ENCODE results near the gene LAMC2. TPM values are rescaled to one million over a fixed set of nuclear protein-coding genes. Genes with fewer than 3 reads are reported as not detected.
A peak's percentile ranks its signal among the peaks of the same experiment; 100 is the strongest.

The LAMC2 gene
- total and polyA plus RNA-seq, 7 experiments from 2014 or later = 0.51 TPM; not detected in 6

DNA sequence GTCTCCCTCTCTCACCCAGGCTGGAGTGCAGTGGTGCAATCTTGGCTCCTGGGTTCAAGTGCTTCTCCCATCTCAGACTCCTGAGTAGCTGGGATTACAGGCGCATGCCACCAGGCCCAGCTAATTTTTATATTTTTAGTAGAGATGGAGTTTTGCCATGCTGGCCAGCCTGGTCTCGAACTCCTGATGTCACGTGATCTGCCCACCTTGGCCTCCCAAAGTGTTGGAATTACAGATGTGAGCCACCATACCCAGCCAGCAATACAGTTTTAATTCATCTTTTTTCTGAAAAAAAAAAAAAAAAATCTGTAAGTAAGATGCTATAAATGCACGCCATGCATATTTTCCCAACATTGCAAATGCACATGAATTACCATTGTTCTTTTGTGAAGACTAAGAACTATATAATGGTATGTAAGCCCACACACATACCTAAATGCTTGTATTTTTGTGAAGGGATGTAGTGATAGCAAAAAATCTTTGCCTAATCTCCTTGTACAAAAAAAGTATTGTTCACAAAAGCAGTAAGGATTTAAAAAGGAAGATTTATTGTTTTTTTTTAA, 8.0 kb downstream of the LAMC2 start:
- DNase-seq = no peak
- Mint-ChIP-seq H3K36me3 (peaks cover 0 to 3% (median 0%) of the 10 kb centered on the region in 5 donors), H3K4me1 (peaks cover 7 to 23% (median 15%) of the 10 kb centered on the region in 7 donors), H3K27ac (no peak overlapping the region), H3K4me3 (no peak overlapping the region), H3K9me3 (no peaks in the 10 kb centered on the region), H3K27me3 (peaks cover 0 to 37% (median 9%) of the 10 kb centered on the region in 5 donors)
- intact Hi-C loops (cut with micrococcal nuclease) = loop anchor here in 1 of 2 donors (2.0 kb wide), 1 partner anchor 25 kb away; no protein-coding TSS in a partner anchor
- no peak overlapping the region for H3K4me3 ChIP-seq (ENCODE audit: low read length)
- POLR2A ChIA-PET = no interaction called here
- no peaks in the 10 kb centered on the region for H3K27me3 ChIP-seq (ENCODE audit: control insufficient read depth in 2 of 2, insufficient read depth in 2 of 2, low read length in 2 of 2)
- H3K9me3 ChIP-seq (ENCODE audit: control insufficient read depth in 2 of 3, low read length in 3 of 3) = no peaks in the 10 kb centered on the region
- H3K27ac ChIP-seq (ENCODE audit: low read depth, low read length) = no peak overlapping the region
- CTCF ChIA-PET = no interaction called here
- no peaks in the 10 kb centered on the region for H3K36me3 ChIP-seq (ENCODE audit: control insufficient read depth in 2 of 3, insufficient read depth in 3 of 3, low read length in 3 of 3)
- H3K4me1 ChIP-seq (ENCODE audit: control insufficient read depth in 2 of 2, insufficient read depth in 2 of 2, low read length in 2 of 2) = peaks cover 0 to 12% of the 10 kb centered on the region in 2 donors
- no peak for ATAC-seq

DNA sequence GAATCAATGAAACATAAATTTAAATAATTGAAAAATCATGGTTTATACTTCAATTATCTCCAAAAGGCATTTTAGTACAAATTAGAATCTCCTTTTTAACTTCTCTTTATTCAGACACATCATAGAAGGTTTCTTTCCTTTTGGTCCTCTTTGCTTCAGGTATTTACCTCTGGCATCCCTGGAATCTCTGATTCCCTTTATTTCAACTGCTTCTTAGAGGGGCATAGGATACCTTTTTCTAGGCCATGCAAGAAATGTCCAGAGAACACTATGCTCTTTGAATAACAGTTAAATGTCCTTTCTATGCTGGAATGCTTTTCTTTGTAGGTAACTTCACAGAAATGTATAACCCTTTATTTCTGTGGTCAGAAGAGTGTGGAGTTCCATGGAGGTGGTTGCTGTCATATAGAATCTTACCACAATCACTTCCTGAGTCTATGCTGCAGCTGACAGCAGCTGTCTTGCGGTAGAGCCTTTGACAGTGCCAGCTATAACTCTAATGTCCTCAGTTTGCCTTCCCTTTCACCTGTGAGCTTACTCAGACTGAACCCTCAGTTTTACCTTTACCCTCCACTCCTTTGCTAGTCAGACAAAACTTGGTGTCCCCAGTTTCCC, 8.6 kb downstream of the LAMC2 start:
- DNase-seq (peak in 7 of 9 donors; percentile 20 to 38 (median 27)), ATAC-seq (peak; percentile 75)
- H3K36me3 ChIP-seq (ENCODE audit: control insufficient read depth in 2 of 3, insufficient read depth in 3 of 3, low read length in 3 of 3) = no peaks in the 10 kb centered on the region
- H3K27me3 Mint-ChIP-seq = peaks cover 0 to 34% (median 9%) of the 10 kb centered on the region in 5 donors
- peaks cover 0 to 6% (median 0%) of the 10 kb centered on the region in 5 donors for H3K36me3 Mint-ChIP-seq
- no peaks in the 10 kb centered on the region for H3K9me3 Mint-ChIP-seq
- ChIA-PET POLR2A (no interaction called here), CTCF (no interaction called here)
- H3K4me1 ChIP-seq (ENCODE audit: control insufficient read depth in 2 of 2, insufficient read depth in 2 of 2, low read length in 2 of 2) = peaks cover 0 to 12% of the 10 kb centered on the region in 2 donors
- H3K27me3 ChIP-seq (ENCODE audit: control insufficient read depth in 2 of 2, insufficient read depth in 2 of 2, low read length in 2 of 2) = no peaks in the 10 kb centered on the region
- peak overlapping the region in 5 of 9 donors; percentile 3 to 53 (median 27) for H3K27ac Mint-ChIP-seq
- intact Hi-C loops (cut with micrococcal nuclease) = loop anchor here in 1 of 2 donors (2.0 kb wide), 1 partner anchor 24 kb away; no protein-coding TSS in a partner anchor
- H3K4me3 Mint-ChIP-seq = peak overlapping the region in 9 of 10 donors; percentile 5 to 78 (median 52)
- H3K9me3 ChIP-seq (ENCODE audit: control insufficient read depth in 2 of 3, low read length in 3 of 3) = no peaks in the 10 kb centered on the region
- no peak overlapping the region for H3K27ac ChIP-seq (ENCODE audit: low read depth, low read length)
- peaks cover 7 to 23% (median 15%) of the 10 kb centered on the region in 7 donors for H3K4me1 Mint-ChIP-seq
- H3K4me3 ChIP-seq (ENCODE audit: low read length) = no peak overlapping the region

DNA sequence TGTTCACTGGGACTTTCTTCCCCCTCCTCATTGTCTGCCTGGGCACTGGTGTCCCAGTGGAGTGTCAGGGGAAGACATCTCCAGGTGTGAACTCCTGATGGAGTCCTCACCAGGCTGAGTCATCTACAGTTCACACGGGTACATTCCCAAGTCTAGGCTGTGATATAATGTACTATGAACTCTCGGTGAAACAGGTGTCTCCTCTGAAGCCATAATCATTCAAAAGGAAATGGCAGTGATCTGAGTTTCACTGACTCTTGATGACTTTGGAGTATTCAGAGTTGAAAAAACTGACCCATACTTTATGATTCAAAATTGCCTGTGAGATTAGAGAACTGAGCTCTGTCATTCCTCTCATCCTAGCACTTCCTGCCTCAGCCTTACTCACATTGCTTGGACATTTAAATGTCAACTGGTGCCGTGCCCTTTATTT, 9.1 kb downstream of the LAMC2 start:
- H3K4me3 ChIP-seq (ENCODE audit: low read length) = no peak overlapping the region
- Mint-ChIP-seq H3K9me3 (no peaks in the 10 kb centered on the region), H3K27ac (peak overlapping the region in 5 of 9 donors; percentile 8 to 53 (median 27)), H3K4me1 (peaks cover 7 to 23% (median 15%) of the 10 kb centered on the region in 7 donors), H3K27me3 (peaks cover 0 to 33% (median 9%) of the 10 kb centered on the region in 5 donors), H3K36me3 (peaks cover 0 to 7% (median 0%) of the 10 kb centered on the region in 5 donors), H3K4me3 (peak overlapping the region; percentile 5 to 78 (median 49))
- intact Hi-C loops (cut with micrococcal nuclease) = loop anchor here in 1 of 2 donors (2.0 kb wide), 1 partner anchor 24 kb away; no protein-coding TSS in a partner anchor
- no peaks in the 10 kb centered on the region for H3K27me3 ChIP-seq (ENCODE audit: control insufficient read depth in 2 of 2, insufficient read depth in 2 of 2, low read length in 2 of 2)
- no peaks in the 10 kb centered on the region for H3K9me3 ChIP-seq (ENCODE audit: control insufficient read depth in 2 of 3, low read length in 3 of 3)
- CTCF ChIA-PET = no interaction called here
- POLR2A ChIA-PET = no interaction called here
- no peak for DNase-seq
- no peaks in the 10 kb centered on the region for H3K36me3 ChIP-seq (ENCODE audit: control insufficient read depth in 2 of 3, insufficient read depth in 3 of 3, low read length in 3 of 3)
- peak; percentile 14 for ATAC-seq
- peaks cover 0 to 12% of the 10 kb centered on the region in 2 donors for H3K4me1 ChIP-seq (ENCODE audit: control insufficient read depth in 2 of 2, insufficient read depth in 2 of 2, low read length in 2 of 2)
- no peak overlapping the region for H3K27ac ChIP-seq (ENCODE audit: low read depth, low read length)

DNA sequence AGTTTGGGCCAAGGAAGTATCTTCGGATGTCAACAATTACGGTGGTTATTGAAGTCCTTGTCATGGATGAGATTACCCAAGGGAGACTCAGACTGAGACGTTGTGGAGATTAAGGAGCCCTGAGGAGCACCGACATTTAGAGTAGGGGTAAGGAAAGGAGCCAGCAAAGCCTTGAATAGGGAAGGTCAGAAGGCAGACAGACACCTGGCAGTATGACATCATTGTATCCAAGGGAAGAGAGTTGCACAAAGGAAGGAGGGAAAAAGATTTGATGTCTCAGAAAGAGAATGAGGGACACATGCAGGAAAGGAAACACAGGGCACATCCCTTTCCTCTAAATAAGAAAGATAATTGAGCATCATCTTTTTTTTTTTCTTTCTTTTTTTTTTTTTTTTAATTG, 11.7 kb downstream of the LAMC2 start:
- ChIA-PET CTCF (no interaction called here), POLR2A (no interaction called here)
- Histone ChIP-seq H3K4me3 (ENCODE audit: low read length) (no peak overlapping the region), H3K4me1 (ENCODE audit: control insufficient read depth in 2 of 2, insufficient read depth in 2 of 2, low read length in 2 of 2) (peaks cover 0 to 12% of the 10 kb centered on the region in 2 donors), H3K27ac (ENCODE audit: low read depth, low read length) (no peak overlapping the region), H3K27me3 (ENCODE audit: control insufficient read depth in 2 of 2, insufficient read depth in 2 of 2, low read length in 2 of 2) (no peaks in the 10 kb centered on the region), H3K36me3 (ENCODE audit: control insufficient read depth in 2 of 3, insufficient read depth in 3 of 3, low read length in 3 of 3) (no peaks in the 10 kb centered on the region), H3K9me3 (ENCODE audit: control insufficient read depth in 2 of 3, low read length in 3 of 3) (no peaks in the 10 kb centered on the region)
- intact Hi-C loops (cut with micrococcal nuclease) = no loop called here
- Mint-ChIP-seq H3K4me1 (peaks cover 7 to 29% (median 18%) of the 10 kb centered on the region in 7 donors), H3K4me3 (no peak overlapping the region), H3K9me3 (no peaks in the 10 kb centered on the region), H3K36me3 (peaks cover 0 to 7% (median 0%) of the 10 kb centered on the region in 5 donors), H3K27ac (no peak overlapping the region), H3K27me3 (peaks cover 9 to 31% (median 17%) of the 10 kb centered on the region in 5 donors)
- no peak for DNase-seq
- no peak for ATAC-seq

DNA sequence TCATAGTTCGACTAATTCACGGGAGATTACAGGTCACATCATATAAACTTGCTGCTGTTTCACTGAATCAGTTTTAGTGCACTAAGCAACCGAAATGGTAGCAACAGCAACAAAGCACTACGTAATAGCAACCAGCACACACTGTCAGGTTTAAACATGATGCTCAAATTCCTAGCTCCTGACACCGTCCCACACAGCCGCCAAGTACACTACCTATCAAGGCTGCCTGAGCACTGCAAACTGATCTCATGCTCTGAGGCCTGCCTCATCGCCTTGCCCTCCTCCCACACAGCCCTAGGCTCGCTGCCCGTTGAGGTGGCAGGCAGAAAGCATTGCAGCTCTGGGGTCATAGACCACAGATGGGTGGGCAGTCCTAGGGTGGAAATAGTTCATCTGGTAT, 12.4 kb downstream of the LAMC2 start:
- Histone ChIP-seq H3K4me1 (ENCODE audit: control insufficient read depth in 2 of 2, insufficient read depth in 2 of 2, low read length in 2 of 2) (peaks cover 0 to 12% of the 10 kb centered on the region in 2 donors), H3K9me3 (ENCODE audit: control insufficient read depth in 2 of 3, low read length in 3 of 3) (no peaks in the 10 kb centered on the region), H3K36me3 (ENCODE audit: control insufficient read depth in 2 of 3, insufficient read depth in 3 of 3, low read length in 3 of 3) (no peaks in the 10 kb centered on the region), H3K4me3 (ENCODE audit: low read length) (no peak overlapping the region), H3K27ac (ENCODE audit: low read depth, low read length) (no peak overlapping the region), H3K27me3 (ENCODE audit: control insufficient read depth in 2 of 2, insufficient read depth in 2 of 2, low read length in 2 of 2) (no peaks in the 10 kb centered on the region)
- POLR2A ChIA-PET = no interaction called here
- Mint-ChIP-seq H3K27ac (no peak overlapping the region), H3K4me1 (peaks cover 7 to 31% (median 22%) of the 10 kb centered on the region in 7 donors), H3K4me3 (no peak overlapping the region), H3K27me3 (peaks cover 9 to 30% (median 17%) of the 10 kb centered on the region in 5 donors), H3K36me3 (peaks cover 0 to 7% (median 0%) of the 10 kb centered on the region in 5 donors), H3K9me3 (no peaks in the 10 kb centered on the region)
- intact Hi-C loops (cut with micrococcal nuclease) = no loop called here
- ATAC-seq (no peak), DNase-seq (no peak)
- CTCF ChIA-PET = no interaction called here

DNA sequence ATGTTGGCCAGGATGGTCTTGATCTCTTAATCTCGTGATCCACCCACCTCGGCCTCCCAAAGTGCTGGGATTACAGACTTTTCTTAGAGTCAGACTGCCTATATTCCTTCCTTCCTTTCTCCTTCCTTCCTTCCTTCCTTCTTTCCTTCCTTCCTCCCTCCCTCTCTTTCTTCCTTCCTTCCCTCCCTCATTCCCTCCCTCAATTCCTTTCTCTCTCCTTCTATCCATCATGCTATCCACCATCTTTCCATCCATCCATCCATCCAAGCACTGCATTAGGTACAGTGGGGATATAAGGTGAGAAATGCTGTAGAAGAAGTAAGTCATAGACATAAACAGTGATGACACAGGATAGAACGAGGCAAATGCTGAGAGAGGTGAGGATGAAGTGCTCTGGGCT, 13.2 kb downstream of the LAMC2 start:
- Histone ChIP-seq H3K4me3 (ENCODE audit: low read length) (no peak overlapping the region), H3K36me3 (ENCODE audit: control insufficient read depth in 2 of 3, insufficient read depth in 3 of 3, low read length in 3 of 3) (no peaks in the 10 kb centered on the region), H3K4me1 (ENCODE audit: control insufficient read depth in 2 of 2, insufficient read depth in 2 of 2, low read length in 2 of 2) (peaks cover 0 to 12% of the 10 kb centered on the region in 2 donors), H3K27ac (ENCODE audit: low read depth, low read length) (no peak overlapping the region), H3K27me3 (ENCODE audit: control insufficient read depth in 2 of 2, insufficient read depth in 2 of 2, low read length in 2 of 2) (no peaks in the 10 kb centered on the region), H3K9me3 (ENCODE audit: control insufficient read depth in 2 of 3, low read length in 3 of 3) (no peaks in the 10 kb centered on the region)
- no peak overlapping the region for H3K27ac Mint-ChIP-seq
- intact Hi-C loops (cut with micrococcal nuclease) = no loop called here
- H3K27me3 Mint-ChIP-seq = peaks cover 9 to 30% (median 17%) of the 10 kb centered on the region in 5 donors
- DNase-seq = no peak
- H3K9me3 Mint-ChIP-seq = no peaks in the 10 kb centered on the region
- no peak overlapping the region for H3K4me3 Mint-ChIP-seq
- H3K36me3 Mint-ChIP-seq = peaks cover 0 to 7% (median 0%) of the 10 kb centered on the region in 5 donors
- ChIA-PET CTCF (no interaction called here), POLR2A (no interaction called here)
- no peak for ATAC-seq
- peaks cover 7 to 25% (median 20%) of the 10 kb centered on the region in 7 donors for H3K4me1 Mint-ChIP-seq

Measured in naive thymus-derived CD4-positive, alpha-beta T cell (primary cell).